ENCODE results near the gene ADAMTS16.

DNA sequence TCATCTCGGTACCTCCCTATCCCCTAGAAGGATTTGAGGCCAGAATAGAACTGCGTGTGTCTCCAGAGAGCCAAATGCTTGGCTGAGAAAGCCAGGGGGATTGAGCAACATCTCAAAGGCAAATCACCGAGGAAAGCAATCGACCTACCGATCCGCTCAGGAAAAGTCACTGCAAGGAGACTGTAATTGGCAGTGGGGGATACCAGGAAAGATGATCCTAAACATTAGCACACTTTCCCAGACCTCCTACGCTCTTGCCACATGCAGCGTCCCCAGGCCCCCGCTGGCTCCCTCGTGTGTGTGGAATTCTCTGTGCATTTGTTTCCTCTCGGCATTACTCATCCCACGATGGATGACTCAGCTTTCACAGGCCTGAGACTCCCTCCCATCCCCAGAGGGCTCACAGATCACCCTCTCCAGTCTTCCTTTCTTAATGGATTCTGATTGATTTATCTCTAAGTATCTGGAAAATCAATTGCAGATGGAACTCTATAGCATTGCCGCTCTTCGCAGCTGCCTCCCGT, 200.1 kb downstream of the ADAMTS16 start:
- TF ChIP-seq, protein P1, sequence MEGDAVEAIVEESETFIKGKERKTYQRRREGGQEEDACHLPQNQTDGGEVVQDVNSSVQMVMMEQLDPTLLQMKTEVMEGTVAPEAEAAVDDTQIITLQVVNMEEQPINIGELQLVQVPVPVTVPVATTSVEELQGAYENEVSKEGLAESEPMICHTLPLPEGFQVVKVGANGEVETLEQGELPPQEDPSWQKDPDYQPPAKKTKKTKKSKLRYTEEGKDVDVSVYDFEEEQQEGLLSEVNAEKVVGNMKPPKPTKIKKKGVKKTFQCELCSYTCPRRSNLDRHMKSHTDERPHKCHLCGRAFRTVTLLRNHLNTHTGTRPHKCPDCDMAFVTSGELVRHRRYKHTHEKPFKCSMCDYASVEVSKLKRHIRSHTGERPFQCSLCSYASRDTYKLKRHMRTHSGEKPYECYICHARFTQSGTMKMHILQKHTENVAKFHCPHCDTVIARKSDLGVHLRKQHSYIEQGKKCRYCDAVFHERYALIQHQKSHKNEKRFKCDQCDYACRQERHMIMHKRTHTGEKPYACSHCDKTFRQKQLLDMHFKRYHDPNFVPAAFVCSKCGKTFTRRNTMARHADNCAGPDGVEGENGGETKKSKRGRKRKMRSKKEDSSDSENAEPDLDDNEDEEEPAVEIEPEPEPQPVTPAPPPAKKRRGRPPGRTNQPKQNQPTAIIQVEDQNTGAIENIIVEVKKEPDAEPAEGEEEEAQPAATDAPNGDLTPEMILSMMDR (IDR thresholded peaks at IDR 0.05): peak in 2 of 4 experiments; percentile 8 to 46
- TF ChIP-seq EP300 (IDR thresholded peaks at IDR 0.05): no peak
- TF ChIP-seq POLR2A (IDR thresholded peaks at IDR 0.05): no peak
- no peak for TF ChIP-seq POLR2AphosphoS5 (IDR thresholded peaks at IDR 0.05)
